HepG2 (cell line): ENCODE data around the gene NYNRIN. TPM values are rescaled to one million over a fixed set of nuclear protein-coding genes. Genes with fewer than 3 reads are reported as not detected.
A peak's percentile ranks its signal among the peaks of the same experiment; 100 is the strongest.

Experiments used
- KDM5B ChIP-seq: sonication (generic); formaldehyde crosslinking; IDR thresholded peaks from 2 replicates; pipeline ENCODE4 v1.4.0; 2020; ENCODE audit warnings: missing genetic modification reagents, mild to moderate bottlenecking, borderline replicate concordance
- KLF11 ChIP-seq: IDR thresholded peaks from 2 replicates; pipeline ENCODE4 v1.6.1; 2016; ENCODE audit warnings: missing compliant biosample characterization
- KLF13 ChIP-seq: sonication (generic); formaldehyde crosslinking; IDR thresholded peaks from 2 replicates; pipeline ENCODE4 v1.4.0; 2020; ENCODE audit warnings: mild to moderate bottlenecking, missing genetic modification reagents
- MTA3 ChIP-seq: sonication (generic); formaldehyde crosslinking; IDR thresholded peaks from 2 replicates; pipeline ENCODE4 v1.4.0; 2020; ENCODE audit warnings: missing genetic modification reagents
- NFIC ChIP-seq: IDR thresholded peaks from 2 replicates; pipeline ENCODE4 v1.6.1; 2012; ENCODE audit warnings: mild to moderate bottlenecking, low read length, inconsistent platforms
- POLR2G ChIP-seq: fragments of 200-400 bp; formaldehyde crosslinking; IDR thresholded peaks from 2 replicates; pipeline ENCODE4 v1.6.1; 2018; ENCODE audit warnings: mild to moderate bottlenecking, low read depth, low read length, moderate library complexity
- RFX3 ChIP-seq: IDR thresholded peaks from 2 replicates; pipeline ENCODE4 v1.6.1; 2016; ENCODE audit warnings: missing biosample characterization, missing genetic modification reagents
- SIX4 ChIP-seq: sonication (generic); formaldehyde crosslinking; IDR thresholded peaks from 2 replicates; pipeline ENCODE4 v1.4.0; 2020; ENCODE audit warnings: missing genetic modification reagents
- SMAD9 ChIP-seq: sonication (generic); formaldehyde crosslinking; IDR thresholded peaks from 2 replicates; pipeline ENCODE4 v1.5.1; 2020; ENCODE audit warnings: mild to moderate bottlenecking, missing genetic modification reagents
- SMARCE1 ChIP-seq: fragments of 450-650 bp; IDR thresholded peaks from 2 replicates; pipeline ENCODE4 v1.6.1; 2017; ENCODE audit warnings: borderline replicate concordance
- SP140L ChIP-seq: sonication (generic); formaldehyde crosslinking; IDR thresholded peaks from 2 replicates; pipeline ENCODE4 v1.4.0; 2020; ENCODE audit warnings: missing genetic modification reagents, borderline replicate concordance
- SP5 ChIP-seq: IDR thresholded peaks from 2 replicates; pipeline ENCODE4 v1.6.1; 2016; ENCODE audit warnings: low read depth, borderline replicate concordance
- TCF7L2 ChIP-seq: IDR thresholded peaks from 2 replicates; pipeline ENCODE4 v1.6.1; 2011; ENCODE audit warnings: mild to moderate bottlenecking, low read depth, low read length, moderate library complexity
- YEATS2 ChIP-seq: sonication (generic); formaldehyde crosslinking; IDR thresholded peaks from 2 replicates; pipeline ENCODE4 v1.4.0; 2020; ENCODE audit warnings: missing genetic modification reagents, borderline replicate concordance
- ZNF282 ChIP-seq: fragments of 450-650 bp; IDR thresholded peaks from 2 replicates; pipeline ENCODE4 v1.6.1; 2018; ENCODE audit not compliant: partially characterized antibody
- ZNF816 ChIP-seq: sonication (generic); formaldehyde crosslinking; IDR thresholded peaks from 2 replicates; pipeline ENCODE4 v1.8.0; 2022; ENCODE audit warnings: missing genetic modification reagents, mild to moderate bottlenecking, borderline replicate concordance
- ZSCAN30 ChIP-seq: sonication (generic); formaldehyde crosslinking; IDR thresholded peaks from 2 replicates; pipeline ENCODE4 v1.5.0; 2020; ENCODE audit warnings: mild to moderate bottlenecking, missing genetic modification reagents
- polyA plus RNA-seq, 8 experiments: library from polyadenylated mRNA; depleted of rRNA in 3 of 8; stranded (reverse) in 7 of 8; unstranded in 1 of 8; fragments of >200 nt; fragmentation: Illumina TruSeq in 4 of 8; extraction: Trizol in 4 of 8; gene quantifications; 2 replicates each; pipeline versions ENCODE4 v1.2.1 to v1.2.3, GENCODE V29; 2011 to 2016; ENCODE audit warnings: low read depth in 4 of 8, missing spikeins in 1 of 8, mixed read lengths in 1 of 8; ENCODE audit not compliant: insufficient read depth in 1 of 8
- total RNA-seq, 5 experiments: library from RNA; depleted of rRNA; stranded (reverse); fragments of >200 nt; fragmentation: Illumina TruSeq; extraction: Trizol; gene quantifications; 2 replicates each; pipeline ENCODE4 v1.2.3, GENCODE V29; 2016; ENCODE audit warnings: low read depth in 1 of 5
- TF ChIP-seq, protein P1 (sequence below): sonication (generic); formaldehyde crosslinking; IDR thresholded peaks from 2 replicates; pipeline ENCODE4 v1.5.0; 2020; ENCODE audit warnings: mild to moderate bottlenecking, missing genetic modification reagents
- TF ChIP-seq, protein P2 (sequence below): sonication (generic); formaldehyde crosslinking; IDR thresholded peaks from 2 replicates; pipeline ENCODE4 v1.5.0; 2020; ENCODE audit warnings: missing genetic modification reagents, mild to moderate bottlenecking, borderline replicate concordance
- TF ChIP-seq, protein P3 (sequence below), 2 experiments: IDR thresholded peaks; 2 replicates each; pipeline ENCODE4 v1.6.1; 2011 to 2012; ENCODE audit warnings: low read length in 2 of 2, borderline replicate concordance in 1 of 2, low read depth in 1 of 2, mild to moderate bottlenecking in 1 of 2, moderate library complexity in 1 of 2
- TF ChIP-seq, protein P4 (sequence below): sonication (generic); formaldehyde crosslinking; conservative IDR thresholded peaks from 2 replicates; pipeline ENCODE4 v1.8.0; 2022; ENCODE audit warnings: mild to moderate bottlenecking, moderate library complexity, missing genetic modification reagents

Gene NYNRIN
- total and polyA plus RNA-seq, 2 of the 13 experiments (the other 11 are each of a cell fraction or from before 2014, with no cell fraction given) = 0.63 to 1.1 TPM

DNA sequence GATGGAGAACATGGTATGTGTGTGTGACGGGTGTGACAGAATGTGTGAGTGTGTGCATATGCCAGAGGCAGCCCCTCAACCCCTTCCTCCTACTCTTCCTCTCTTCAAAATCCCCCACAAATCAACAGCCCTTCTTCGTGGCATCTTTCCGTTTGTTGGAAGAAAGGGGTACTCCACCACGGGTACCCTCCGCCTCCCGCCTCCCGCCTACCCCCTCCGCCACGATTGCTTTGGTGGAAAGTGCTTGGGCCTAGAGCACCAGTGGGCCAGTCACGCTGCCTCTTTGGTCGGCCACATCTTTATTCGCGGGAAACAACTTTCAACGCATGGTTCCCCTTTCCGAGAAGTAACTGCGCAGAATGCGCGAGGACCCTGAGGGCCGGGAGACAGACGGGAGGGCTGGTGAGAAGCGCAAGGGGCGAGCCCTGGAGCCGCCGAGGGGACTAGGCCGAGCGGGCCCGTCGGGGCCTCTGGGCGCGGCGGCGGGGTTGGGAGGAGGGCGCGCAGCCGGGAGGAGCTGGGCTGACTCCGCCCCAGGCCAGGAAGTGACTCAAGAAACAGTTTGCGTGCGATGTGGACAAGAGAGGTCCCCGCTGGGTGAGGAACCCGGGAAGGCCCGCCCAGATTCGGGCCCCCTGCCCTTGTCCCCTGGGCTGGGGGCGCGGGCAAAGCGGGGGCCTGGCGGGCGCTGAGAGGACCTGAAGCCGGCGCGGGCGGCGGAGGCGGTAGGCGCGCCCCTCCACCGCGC lies 30.8 kb downstream of the NYNRIN start, which contains the start of the genes CBLN3 and KHNYN (continued):
- TF ChIP-seq SP140L (CRISPR knock-in tag) (peak; percentile 37; the same call in 1 of the 2 replicates), RFX3 (CRISPR knock-in tag) (no peak), POLR2G (peak; percentile 100), ZSCAN30 (CRISPR knock-in tag) (no peak), SMAD9 (CRISPR knock-in tag) (peak; percentile 99), NFIC (no peak), TCF7L2 (no peak), ZNF282 (no peak), KDM5B (CRISPR knock-in tag) (peak; percentile 95), ZNF816 (no peak), YEATS2 (CRISPR knock-in tag) (peak; percentile 78), SMARCE1 (no peak), MTA3 (CRISPR knock-in tag) (no peak; the same call in 1 of the 2 replicates), SIX4 (CRISPR knock-in tag) (peak; percentile 78), SP5 (CRISPR knock-in tag) (peak; percentile 84), KLF13 (CRISPR knock-in tag) (no peak; the same call in 1 of the 2 replicates), KLF11 (CRISPR knock-in tag) (no peak; the same call in 1 of the 2 replicates)
- TF ChIP-seq, protein P1, sequence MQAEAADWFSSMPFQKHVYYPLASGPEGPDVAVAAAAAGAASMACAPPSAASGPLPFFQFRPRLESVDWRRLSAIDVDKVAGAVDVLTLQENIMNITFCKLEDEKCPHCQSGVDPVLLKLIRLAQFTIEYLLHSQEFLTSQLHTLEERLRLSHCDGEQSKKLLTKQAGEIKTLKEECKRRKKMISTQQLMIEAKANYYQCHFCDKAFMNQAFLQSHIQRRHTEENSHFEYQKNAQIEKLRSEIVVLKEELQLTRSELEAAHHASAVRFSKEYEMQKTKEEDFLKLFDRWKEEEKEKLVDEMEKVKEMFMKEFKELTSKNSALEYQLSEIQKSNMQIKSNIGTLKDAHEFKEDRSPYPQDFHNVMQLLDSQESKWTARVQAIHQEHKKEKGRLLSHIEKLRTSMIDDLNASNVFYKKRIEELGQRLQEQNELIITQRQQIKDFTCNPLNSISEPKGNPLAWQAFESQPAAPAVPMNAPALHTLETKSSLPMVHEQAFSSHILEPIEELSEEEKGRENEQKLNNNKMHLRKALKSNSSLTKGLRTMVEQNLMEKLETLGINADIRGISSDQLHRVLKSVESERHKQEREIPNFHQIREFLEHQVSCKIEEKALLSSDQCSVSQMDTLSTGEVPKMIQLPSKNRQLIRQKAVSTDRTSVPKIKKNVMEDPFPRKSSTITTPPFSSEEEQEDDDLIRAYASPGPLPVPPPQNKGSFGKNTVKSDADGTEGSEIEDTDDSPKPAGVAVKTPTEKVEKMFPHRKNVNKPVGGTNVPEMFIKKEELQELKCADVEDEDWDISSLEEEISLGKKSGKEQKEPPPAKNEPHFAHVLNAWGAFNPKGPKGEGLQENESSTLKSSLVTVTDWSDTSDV (CRISPR knock-in tag) = no peak
- TF ChIP-seq, protein P2, sequence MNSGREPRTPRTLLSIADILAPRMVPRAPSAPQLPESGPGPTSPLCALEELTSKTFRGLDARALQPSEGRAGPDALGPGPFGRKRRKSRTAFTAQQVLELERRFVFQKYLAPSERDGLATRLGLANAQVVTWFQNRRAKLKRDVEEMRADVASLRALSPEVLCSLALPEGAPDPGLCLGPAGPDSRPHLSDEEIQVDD (CRISPR knock-in tag) = peak; percentile 67; the same call in 1 of the 2 replicates
- TF ChIP-seq, protein P3, sequence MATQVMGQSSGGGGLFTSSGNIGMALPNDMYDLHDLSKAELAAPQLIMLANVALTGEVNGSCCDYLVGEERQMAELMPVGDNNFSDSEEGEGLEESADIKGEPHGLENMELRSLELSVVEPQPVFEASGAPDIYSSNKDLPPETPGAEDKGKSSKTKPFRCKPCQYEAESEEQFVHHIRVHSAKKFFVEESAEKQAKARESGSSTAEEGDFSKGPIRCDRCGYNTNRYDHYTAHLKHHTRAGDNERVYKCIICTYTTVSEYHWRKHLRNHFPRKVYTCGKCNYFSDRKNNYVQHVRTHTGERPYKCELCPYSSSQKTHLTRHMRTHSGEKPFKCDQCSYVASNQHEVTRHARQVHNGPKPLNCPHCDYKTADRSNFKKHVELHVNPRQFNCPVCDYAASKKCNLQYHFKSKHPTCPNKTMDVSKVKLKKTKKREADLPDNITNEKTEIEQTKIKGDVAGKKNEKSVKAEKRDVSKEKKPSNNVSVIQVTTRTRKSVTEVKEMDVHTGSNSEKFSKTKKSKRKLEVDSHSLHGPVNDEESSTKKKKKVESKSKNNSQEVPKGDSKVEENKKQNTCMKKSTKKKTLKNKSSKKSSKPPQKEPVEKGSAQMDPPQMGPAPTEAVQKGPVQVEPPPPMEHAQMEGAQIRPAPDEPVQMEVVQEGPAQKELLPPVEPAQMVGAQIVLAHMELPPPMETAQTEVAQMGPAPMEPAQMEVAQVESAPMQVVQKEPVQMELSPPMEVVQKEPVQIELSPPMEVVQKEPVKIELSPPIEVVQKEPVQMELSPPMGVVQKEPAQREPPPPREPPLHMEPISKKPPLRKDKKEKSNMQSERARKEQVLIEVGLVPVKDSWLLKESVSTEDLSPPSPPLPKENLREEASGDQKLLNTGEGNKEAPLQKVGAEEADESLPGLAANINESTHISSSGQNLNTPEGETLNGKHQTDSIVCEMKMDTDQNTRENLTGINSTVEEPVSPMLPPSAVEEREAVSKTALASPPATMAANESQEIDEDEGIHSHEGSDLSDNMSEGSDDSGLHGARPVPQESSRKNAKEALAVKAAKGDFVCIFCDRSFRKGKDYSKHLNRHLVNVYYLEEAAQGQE (IDR thresholded peaks at IDR 0.05; ENCODE audit: borderline replicate concordance in 1 of 2, low read depth in 1 of 2, low read length in 2 of 2) = peak in 1 of 2 experiments; percentile 69; a peak in 1 of 4 replicates
- TF ChIP-seq, protein P4, sequence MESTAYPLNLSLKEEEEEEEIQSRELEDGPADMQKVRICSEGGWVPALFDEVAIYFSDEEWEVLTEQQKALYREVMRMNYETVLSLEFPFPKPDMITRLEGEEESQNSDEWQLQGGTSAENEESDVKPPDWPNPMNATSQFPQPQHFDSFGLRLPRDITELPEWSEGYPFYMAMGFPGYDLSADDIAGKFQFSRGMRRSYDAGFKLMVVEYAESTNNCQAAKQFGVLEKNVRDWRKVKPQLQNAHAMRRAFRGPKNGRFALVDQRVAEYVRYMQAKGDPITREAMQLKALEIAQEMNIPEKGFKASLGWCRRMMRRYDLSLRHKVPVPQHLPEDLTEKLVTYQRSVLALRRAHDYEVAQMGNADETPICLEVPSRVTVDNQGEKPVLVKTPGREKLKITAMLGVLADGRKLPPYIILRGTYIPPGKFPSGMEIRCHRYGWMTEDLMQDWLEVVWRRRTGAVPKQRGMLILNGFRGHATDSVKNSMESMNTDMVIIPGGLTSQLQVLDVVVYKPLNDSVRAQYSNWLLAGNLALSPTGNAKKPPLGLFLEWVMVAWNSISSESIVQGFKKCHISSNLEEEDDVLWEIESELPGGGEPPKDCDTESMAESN (CRISPR knock-in tag) = peak; percentile 98
